H1 (cell line): Measurements from ENCODE around the gene WNT9A. TPM values are rescaled to one million over a fixed set of nuclear protein-coding genes. Genes with fewer than 3 reads are reported as not detected.
A peak's percentile ranks its signal among the peaks of the same experiment; 100 is the strongest.

Source experiments
- CTCF ChIA-PET: fragments of 300-600 bp; sonication (Branson Sonifier 250); formaldehyde crosslinking; loops from one replicate; lab custom pipeline; 2021; ENCODE audit not compliant: partially characterized antibody; lab: Charles Lee
- POLR2A ChIA-PET: fragments of 300-600 bp; sonication (Branson Sonifier 250); formaldehyde crosslinking; loops from one replicate; lab custom pipeline; 2021; ENCODE audit warnings: inconsistent platforms; ENCODE audit not compliant: partially characterized antibody; lab: Charles Lee
- DNase-seq, 2 experiments: peaks; one replicate each; pipeline versions ENCODE4 v3.0.0 to v3.0.0-alpha.2; 2010 to 2022; ENCODE audit warnings: low spot score in 2 of 2, low read depth in 1 of 2, mixed read lengths in 1 of 2
- FAIRE-seq: peaks from 2 replicates; lab custom pipeline; 2011; peaks lifted over from hg19 to GRCh38; lab: Jason Lieb, UNC
- H2AFZ ChIP-seq: 2 replicates; pipeline ENCODE4 v1.8.1; 2012; ENCODE audit warnings: low read length, inconsistent platforms
- H2AK5ac ChIP-seq: 2 replicates; pipeline ENCODE4 v1.6.1; 2013; ENCODE audit warnings: low read depth, low read length
- H2BK120ac ChIP-seq: replicated peaks from 2 replicates; pipeline ENCODE3; 2013; ENCODE audit warnings: low read depth, low read length, inconsistent platforms
- H2BK12ac ChIP-seq: 2 replicates; pipeline ENCODE4 v1.6.1; 2013; ENCODE audit warnings: low read depth, low read length
- H2BK15ac ChIP-seq: 2 replicates; pipeline ENCODE4 v1.6.1; 2013; ENCODE audit warnings: low read length
- H2BK20ac ChIP-seq: 2 replicates; pipeline ENCODE4 v1.6.1; 2013; ENCODE audit warnings: low read length
- H2BK5ac ChIP-seq: 2 replicates; pipeline ENCODE4 v1.6.1; 2013; ENCODE audit warnings: low read depth, low read length
- H3K14ac ChIP-seq: 2 replicates; pipeline ENCODE4 v1.6.1; 2013; ENCODE audit warnings: inconsistent platforms; ENCODE audit not compliant: insufficient read length
- H3K18ac ChIP-seq: 2 replicates; pipeline ENCODE4 v1.6.1; 2013; ENCODE audit warnings: low read length; ENCODE audit errors: extremely low read depth
- H3K23ac ChIP-seq: 2 replicates; pipeline ENCODE4 v1.6.1; 2013; ENCODE audit warnings: inconsistent platforms; ENCODE audit not compliant: insufficient read length
- H3K23me2 ChIP-seq: 2 replicates; pipeline ENCODE4 v1.6.1; 2013; ENCODE audit warnings: low read depth, low read length
- H3K27ac ChIP-seq: 2 replicates; pipeline ENCODE4 v1.6.1; 2011; ENCODE audit warnings: low read depth, low read length, inconsistent platforms
- H3K27me3 ChIP-seq, 4 experiments: replicated peaks in 1 of 4; 1 replicate in 1 of 4; 2 replicates in 3 of 4; pipeline versions ENCODE4 v1.6.1 to v1.8.1; 2011 to 2013; ENCODE audit warnings: low read length in 3 of 4, mild to moderate bottlenecking in 3 of 4, inconsistent platforms in 2 of 4, mixed read lengths in 2 of 4, moderate library complexity in 1 of 4; ENCODE audit not compliant: control insufficient read depth in 3 of 4, insufficient read depth in 3 of 4; ENCODE audit errors: extremely low read depth in 1 of 4
- H3K36me3 ChIP-seq, 4 experiments: 2 replicates each; pipeline versions ENCODE4 v1.6.1 to v1.8.1; 2011 to 2013; ENCODE audit warnings: mild to moderate bottlenecking in 4 of 4, low read length in 3 of 4, moderate library complexity in 2 of 4, control low read depth in 1 of 4, inconsistent platforms in 1 of 4; ENCODE audit not compliant: insufficient read depth in 4 of 4, control insufficient read depth in 2 of 4
- H3K4ac ChIP-seq: replicated peaks from 2 replicates; pipeline ENCODE3; 2013; ENCODE audit warnings: low read length, low read depth, mixed read lengths, inconsistent platforms; ENCODE audit not compliant: insufficient read length
- H3K4me1 ChIP-seq, 4 experiments: replicated peaks in 1 of 4; 1 replicate in 1 of 4; 2 replicates in 3 of 4; pipeline versions ENCODE4 v1.6.1 to v1.8.1; 2011 to 2013; ENCODE audit warnings: low read length in 3 of 4, inconsistent platforms in 2 of 4, mixed read lengths in 1 of 4; ENCODE audit not compliant: insufficient read depth in 4 of 4, control insufficient read depth in 3 of 4
- H3K4me2 ChIP-seq, 2 experiments: 2 replicates each; pipeline versions ENCODE4 v1.6.1 to v1.8.1; 2011 to 2013; ENCODE audit warnings: low read depth in 2 of 2, low read length in 2 of 2, control low read depth in 1 of 2, inconsistent platforms in 1 of 2, mild to moderate bottlenecking in 1 of 2; ENCODE audit not compliant: insufficient read depth in 1 of 2
- H3K4me3 ChIP-seq, 4 experiments: fragments of 200-600, 300-600 bp in 1 of 4; sonication (generic), shearing (Covaris generic), sonication (Bioruptor Twin) in 1 of 4; 2 replicates each; pipeline versions ENCODE4 v1.5.1 to v1.8.1; 2011 to 2016; ENCODE audit warnings: low read length in 4 of 4, low read depth in 3 of 4, control low read depth in 2 of 4, inconsistent platforms in 2 of 4, mild to moderate bottlenecking in 2 of 4, mixed read lengths in 1 of 4, moderate library complexity in 1 of 4; ENCODE audit not compliant: insufficient read depth in 2 of 4; ENCODE audit errors: extremely low read depth in 1 of 4
- H3K56ac ChIP-seq: replicated peaks from 2 replicates; pipeline ENCODE3; 2013; ENCODE audit warnings: low read depth, mild to moderate bottlenecking, mixed read lengths, low read length, inconsistent platforms; ENCODE audit not compliant: insufficient read length
- H3K79me1 ChIP-seq: 2 replicates; pipeline ENCODE4 v1.6.1; 2013; ENCODE audit warnings: low read depth, low read length, control low read depth
- H3K79me2 ChIP-seq, 2 experiments: 2 replicates each; pipeline versions ENCODE4 v1.6.1 to v1.8.1; 2012 to 2013; ENCODE audit warnings: low read length in 2 of 2, mild to moderate bottlenecking in 2 of 2, inconsistent platforms in 1 of 2; ENCODE audit not compliant: insufficient read depth in 2 of 2, control insufficient read depth in 1 of 2
- H3K9ac ChIP-seq, 4 experiments: replicated peaks in 1 of 4; 1 replicate in 1 of 4; 2 replicates in 3 of 4; pipeline versions ENCODE4 v1.6.1 to v1.8.1; 2011 to 2013; ENCODE audit warnings: low read depth in 3 of 4, low read length in 3 of 4, control low read depth in 2 of 4, mild to moderate bottlenecking in 2 of 4, moderate library complexity in 2 of 4, inconsistent platforms in 1 of 4; ENCODE audit errors: extremely low read depth in 1 of 4
- H3K9me3 ChIP-seq, 2 experiments: 2 replicates each; pipeline versions ENCODE4 v1.6.1 to v1.8.1; 2012 to 2013; ENCODE audit warnings: mild to moderate bottlenecking in 2 of 2, moderate library complexity in 2 of 2, control low read depth in 1 of 2, inconsistent platforms in 1 of 2, low read depth in 1 of 2, low read length in 1 of 2, mixed read lengths in 1 of 2; ENCODE audit not compliant: insufficient read depth in 2 of 2
- H4K20me1 ChIP-seq, 2 experiments: replicated peaks in 1 of 2; 2 replicates each; pipeline versions ENCODE3 to v1.8.1; 2011 to 2013; ENCODE audit warnings: inconsistent platforms in 2 of 2, low read length in 2 of 2, mild to moderate bottlenecking in 1 of 2; ENCODE audit not compliant: insufficient read depth in 2 of 2, control insufficient read depth in 1 of 2
- H4K5ac ChIP-seq: 2 replicates; pipeline ENCODE4 v1.6.1; 2013; ENCODE audit warnings: low read length, low read depth, mixed read lengths, inconsistent platforms; ENCODE audit not compliant: insufficient read length
- H4K8ac ChIP-seq: 2 replicates; pipeline ENCODE4 v1.8.0; 2013; ENCODE audit warnings: mild to moderate bottlenecking, moderate library complexity, low read length, inconsistent platforms; ENCODE audit not compliant: insufficient read depth; ENCODE audit errors: extremely low read depth
- H4K91ac ChIP-seq: replicated peaks from 2 replicates; pipeline ENCODE3; 2013; ENCODE audit warnings: low read length, mixed read lengths, inconsistent platforms; ENCODE audit not compliant: insufficient read length
- CREB1 ChIP-seq: IDR thresholded peaks from 2 replicates; pipeline ENCODE4 v1.6.1; 2012; ENCODE audit warnings: inconsistent platforms
- HDAC2 ChIP-seq, 2 experiments: fragments of 300-600 bp in 1 of 2; sonication (generic) in 1 of 2; IDR thresholded peaks; 2 replicates each; pipeline ENCODE4 v1.6.1; 2011 to 2012; ENCODE audit warnings: low read depth in 2 of 2, low read length in 2 of 2, mild to moderate bottlenecking in 2 of 2, moderate library complexity in 2 of 2, borderline replicate concordance in 1 of 2, inconsistent platforms in 1 of 2
- MAFK ChIP-seq: IDR thresholded peaks from 2 replicates; pipeline ENCODE4 v1.6.1; 2012; ENCODE audit warnings: low read depth, mild to moderate bottlenecking, improper control_type of control experiment, low read length
- NRF1 ChIP-seq: IDR thresholded peaks from 2 replicates; pipeline ENCODE4 v1.6.1; 2011; ENCODE audit warnings: mild to moderate bottlenecking, low read depth, low read length, improper control_type of control experiment
- RAD21 ChIP-seq, 2 experiments: IDR thresholded peaks in 1 of 2; conservative IDR thresholded peaks in 1 of 2; 2 replicates each; pipeline ENCODE4 v1.6.1; 2011; ENCODE audit warnings: low read depth in 2 of 2, low read length in 2 of 2, improper control_type of control experiment in 1 of 2, inconsistent platforms in 1 of 2, mild to moderate bottlenecking in 1 of 2, moderate library complexity in 1 of 2
- SAP30 ChIP-seq: fragments of 300-600 bp; sonication (generic); IDR thresholded peaks from 2 replicates; pipeline ENCODE4 v1.7.1; 2012; ENCODE audit warnings: low read length, moderate library complexity, mild to moderate bottlenecking, inconsistent platforms; ENCODE audit not compliant: insufficient read depth, insufficient replicate concordance
- SIN3A ChIP-seq, 2 experiments: IDR thresholded peaks in 1 of 2; conservative IDR thresholded peaks in 1 of 2; 2 replicates each; pipeline ENCODE4 v1.6.1; 2011 to 2012; ENCODE audit warnings: low read length in 2 of 2, improper control_type of control experiment in 1 of 2, low read depth in 1 of 2, mild to moderate bottlenecking in 1 of 2
- TAF1 ChIP-seq: IDR thresholded peaks from 2 replicates; pipeline ENCODE4 v1.6.1; 2011; ENCODE audit warnings: mild to moderate bottlenecking, low read depth, low read length
- ZNF274 ChIP-seq: IDR thresholded peaks from 2 replicates; pipeline ENCODE4 v1.7.0; 2012; ENCODE audit warnings: low read length, borderline replicate concordance; ENCODE audit errors: extremely low read depth
- WGBS, 2 experiments: shearing (Covaris generic) in 1 of 2; methylation state at CpG; one replicate each; pipeline versions ENCODE4 v1.1.6 to v1.1.7; 2013 to 2015; ENCODE audit warnings: low lambda C conversion rate in 2 of 2, mixed read lengths in 2 of 2, inconsistent platforms in 1 of 2, low coverage in 1 of 2, missing lambda C conversion rate in 1 of 2; ENCODE audit not compliant: insufficient replicate concordance in 2 of 2, insufficient coverage in 1 of 2, insufficient read length in 1 of 2; ENCODE audit errors: extremely low coverage in 1 of 2, missing lambda C conversion rate in 1 of 2; 5-methylcytosine and 5-hydroxymethylcytosine counted together
- polyA plus RNA-seq, 7 experiments: library from polyadenylated mRNA; depleted of rRNA in 3 of 7; stranded (reverse) in 5 of 7; unstranded in 2 of 7; fragments of >200 nt in 5 of 7; fragments of 200-250 nt in 2 of 7; gene quantifications; 1 replicate in 5 of 7; 2 replicates in 1 of 7; 4 replicates in 1 of 7; pipeline versions ENCODE4 v1.2.1 to v1.2.3, GENCODE V29; 2011 to 2013; ENCODE audit warnings: missing spikeins in 2 of 7, mixed read lengths in 2 of 7
- total RNA-seq: library from RNA; stranded (reverse); fragmentation: NEBNext Ultra II Directional; extraction: Animal tissue kit (Norgen Biotek cat#: 25700); gene quantifications from 2 replicates; pipeline ENCODE4 v1.2.1, GENCODE V29; 2021

WNT9A gene
- total and polyA plus RNA-seq, 2 of the 8 experiments (the other 6 are each of a cell fraction or from before 2014, with no cell fraction given): 1.1 to 1.5 TPM

DNA sequence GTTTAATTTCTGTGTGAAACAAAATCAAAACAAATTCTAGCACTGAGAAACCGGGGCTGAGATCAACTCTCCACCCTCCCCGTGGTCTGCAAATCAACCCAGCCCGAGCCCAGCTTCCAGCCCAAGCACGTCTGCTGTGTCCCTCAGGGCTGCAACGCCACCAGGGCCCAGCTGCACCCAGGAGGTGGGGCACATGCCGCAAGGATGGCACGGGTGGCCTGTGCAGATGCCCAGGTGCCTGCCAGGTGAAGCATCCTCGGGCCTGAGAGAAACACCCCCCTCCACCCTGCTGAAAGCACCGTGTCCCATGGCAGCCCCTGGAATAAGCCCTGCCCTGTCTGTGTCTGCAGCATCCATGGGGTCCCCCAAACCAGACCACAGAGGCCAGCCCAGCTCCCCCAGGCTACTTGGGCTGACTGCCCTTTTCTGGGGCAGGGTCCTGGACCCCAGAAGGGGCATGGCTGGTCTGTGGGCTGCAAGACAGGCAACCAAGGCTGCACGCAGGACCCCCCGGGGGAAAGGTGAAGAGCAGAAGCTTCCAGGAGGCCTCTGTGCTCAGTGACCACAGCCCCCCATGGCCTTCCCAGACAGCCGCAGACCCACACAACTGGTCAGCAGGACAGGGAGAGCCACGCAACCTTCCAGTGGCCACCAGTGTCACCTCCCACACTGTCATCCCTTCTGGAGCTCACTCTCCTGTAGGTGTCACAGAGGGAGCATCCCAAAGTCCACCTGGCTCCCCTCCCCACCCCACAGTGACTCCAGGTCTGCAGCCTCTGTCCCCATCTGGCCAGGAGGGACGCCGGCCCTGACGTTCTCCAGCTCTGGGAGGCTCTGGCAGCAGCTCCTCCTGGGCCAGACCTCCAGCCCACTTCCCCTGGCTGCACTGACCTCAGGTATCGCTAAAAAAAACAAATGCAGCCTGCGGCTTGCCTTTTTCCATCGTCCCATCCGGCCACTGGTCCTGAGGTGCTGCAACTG lies 7.7 kb downstream of the WNT9A start:
- no peak overlapping the region for H2AFZ ChIP-seq
- H3K36me3 ChIP-seq: no peaks in the 10 kb centered on the region
- H2BK12ac ChIP-seq: 0 out of 2 replicates have a peak overlapping the region, but pooled peaks have one; percentile 27
- DNase-seq: peak in 1 of 2 experiments; percentile 40
- H4K20me1 ChIP-seq: peaks cover 0 to 11% of the 10 kb centered on the region in 2 experiments
- no peak overlapping the region for H3K9ac ChIP-seq
- no peak overlapping the region for H3K27ac ChIP-seq
- H3K4me3 ChIP-seq: no peak overlapping the region
- no peak overlapping the region for H4K91ac ChIP-seq
- ChIA-PET CTCF (interaction anchor here (0.8 to 3.4 kb wide), 7 partner anchors 11 to 178 kb away, joined by 3 to 16 read pairs (median 3); no protein-coding TSS in a partner anchor), POLR2A (interaction anchor here (0.6 kb wide), 1 partner anchor 10 kb away, joined by 3 read pairs; no protein-coding TSS in a partner anchor)
- H2BK5ac ChIP-seq: no peak overlapping the region
- no peak overlapping the region for H2AK5ac ChIP-seq
- no peak for FAIRE-seq
- 86% methylated on average over 20 of the region's 20 CpGs; no CpG with 5 or more reads in 1 of the 2 experiments for WGBS, 2 experiments
- no peak overlapping the region for H2BK120ac ChIP-seq
- no peak overlapping the region for H4K5ac ChIP-seq
- H3K79me2 ChIP-seq: no peaks in the 10 kb centered on the region
- H3K14ac ChIP-seq: no peak overlapping the region
- H3K4ac ChIP-seq: no peak overlapping the region
- peaks cover 3% of the 10 kb centered on the region; the same call in 1 of the 2 replicates for H3K23me2 ChIP-seq
- peaks cover 0 to under 1% (median 0%) of the 10 kb centered on the region in 4 experiments; a peak in 2 of 7 replicates for H3K4me1 ChIP-seq
- H2BK20ac ChIP-seq: no peak overlapping the region
- no peak overlapping the region for H3K23ac ChIP-seq
- H4K8ac ChIP-seq: no peak overlapping the region
- H3K79me1 ChIP-seq: 0 out of 2 replicates have a peak, but pooled peaks cover 2% of the 10 kb centered on the region
- H2BK15ac ChIP-seq: no peak overlapping the region
- H3K9me3 ChIP-seq: no peaks in the 10 kb centered on the region
- H3K27me3 ChIP-seq: no peaks in the 10 kb centered on the region
- H3K56ac ChIP-seq: no peak overlapping the region
- no peak overlapping the region; the same call in 1 of the 2 replicates for H3K18ac ChIP-seq
- no peak overlapping the region for H3K4me2 ChIP-seq
- TF ChIP-seq ZNF274 (no peak), TAF1 (no peak), RAD21 (IDR thresholded peaks at IDR 0.05 in 1 of 2, conservative IDR thresholded peaks at IDR 0.05 in 1 of 2; ENCODE audit: low read depth in 2 of 2, low read length in 2 of 2) (no peak), NRF1 (no peak), CREB1 (no peak), SAP30 (no peak), HDAC2 (IDR thresholded peaks at IDR 0.05; ENCODE audit: borderline replicate concordance in 1 of 2, low read depth in 2 of 2, low read length in 2 of 2) (no peak), SIN3A (conservative IDR thresholded peaks at IDR 0.05 in 1 of 2, IDR thresholded peaks at IDR 0.05 in 1 of 2; ENCODE audit: low read depth in 1 of 2, low read length in 2 of 2) (no peak), MAFK (no peak)
